Osteoblast (primary cell): ENCODE measurements around the gene HYAL3. TPM values are rescaled to one million over a fixed set of nuclear protein-coding genes. Genes with fewer than 3 reads are reported as not detected.
"Not testable (repeated sequence)": the region's sequence is repeated elsewhere in the genome, so short reads cannot be mapped to it uniquely, and the experiment has no call there.

Experiments used
- DNase-seq: peaks from one replicate; pipeline ENCODE4 v3.0.0; 2011; ENCODE audit warnings: low spot score, mixed read lengths; ENCODE audit not compliant: insufficient read length; ENCODE audit errors: missing footprints
- H2AFZ ChIP-seq: 2 replicates; pipeline ENCODE4 v1.6.0; 2011; ENCODE audit warnings: mild to moderate bottlenecking, low read length
- H3K27ac ChIP-seq: 2 replicates; pipeline ENCODE4 v1.5.1; 2011; ENCODE audit warnings: mild to moderate bottlenecking, low read depth, low read length, moderate library complexity
- H3K27me3 ChIP-seq: 2 replicates; pipeline ENCODE4 v1.6.0; 2012; ENCODE audit warnings: mild to moderate bottlenecking, control low read depth, inconsistent platforms, low read length, moderate library complexity; ENCODE audit not compliant: insufficient read depth
- H3K36me3 ChIP-seq: 2 replicates; pipeline ENCODE4 v1.5.1; 2011; ENCODE audit warnings: mild to moderate bottlenecking, low read length, control low read depth, moderate library complexity; ENCODE audit not compliant: insufficient read depth
- H3K4me1 ChIP-seq: 2 replicates; pipeline ENCODE4 v1.5.1; 2011; ENCODE audit warnings: mild to moderate bottlenecking, low read length, control low read depth, moderate library complexity; ENCODE audit not compliant: insufficient read depth
- H3K4me2 ChIP-seq: 2 replicates; pipeline ENCODE4 v1.6.0; 2011; ENCODE audit warnings: mild to moderate bottlenecking, low read length; ENCODE audit not compliant: insufficient read depth
- H3K4me3 ChIP-seq: fragments of 200-600 bp; sonication (generic); 3 replicates; pipeline ENCODE4 v1.5.1; 2012; ENCODE audit warnings: mild to moderate bottlenecking, low read length, inconsistent platforms; ENCODE audit not compliant: insufficient read depth
- H3K79me2 ChIP-seq: 2 replicates; pipeline ENCODE4 v1.6.0; 2012; ENCODE audit warnings: mild to moderate bottlenecking, low read length, control low read depth, inconsistent platforms; ENCODE audit not compliant: insufficient read depth
- H3K9me3 ChIP-seq: 2 replicates; pipeline ENCODE4 v1.5.1; 2011; ENCODE audit warnings: low read depth, low read length, control low read depth
- H4K20me1 ChIP-seq: 2 replicates; pipeline ENCODE4 v1.6.0; 2012; ENCODE audit warnings: mild to moderate bottlenecking, low read length, control low read depth; ENCODE audit not compliant: insufficient read depth
- total RNA-seq: library from RNA; depleted of rRNA; stranded (reverse); fragments of >200 nt; gene quantifications from 2 replicates; pipeline ENCODE4 v1.2.3, GENCODE V29; 2012
- TF ChIP-seq, protein P1 (sequence below): IDR thresholded peaks from 2 replicates; pipeline ENCODE4 v1.5.1; 2011; ENCODE audit warnings: mild to moderate bottlenecking, low read depth, low read length, moderate library complexity; ENCODE audit errors: extremely low read depth

The HYAL3 gene
- total RNA-seq, 1 donor, result 1.8 TPM

DNA sequence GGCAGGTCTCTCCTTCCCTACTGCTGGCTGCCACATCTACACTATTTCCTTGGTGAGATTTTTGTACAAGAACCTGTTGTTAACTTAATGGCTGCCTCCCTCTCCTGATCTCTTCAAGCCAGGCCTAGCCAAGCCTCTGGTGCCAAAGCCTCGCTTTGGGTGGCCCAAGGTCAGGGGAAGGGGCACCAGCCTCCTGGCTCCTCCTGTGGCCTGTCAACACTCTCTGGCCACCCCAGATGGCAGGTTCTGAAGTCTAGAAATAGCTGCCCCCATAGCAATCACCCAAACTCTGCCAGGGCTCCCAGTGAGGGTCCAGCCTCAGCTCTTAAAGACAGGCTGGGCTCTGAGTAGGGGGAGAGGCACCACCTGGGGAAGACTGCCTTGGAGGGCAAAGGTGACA, 11.9 kb downstream of the HYAL3 start:
- Histone ChIP-seq H3K36me3 (peaks cover 33% of the 10 kb centered on the region), H3K9me3 (no peaks in the 10 kb centered on the region), H3K4me1 (peaks cover 9% of the 10 kb centered on the region), H3K4me2 (no peak overlapping the region), H3K27ac (no peak overlapping the region), H3K4me3 (no peak overlapping the region), H2AFZ (no peak overlapping the region), H4K20me1 (no peaks in the 10 kb centered on the region), H3K27me3 (no peaks in the 10 kb centered on the region), H3K79me2 (peaks cover 25% of the 10 kb centered on the region)
- DNase-seq, result no peak
- TF ChIP-seq, protein P1, sequence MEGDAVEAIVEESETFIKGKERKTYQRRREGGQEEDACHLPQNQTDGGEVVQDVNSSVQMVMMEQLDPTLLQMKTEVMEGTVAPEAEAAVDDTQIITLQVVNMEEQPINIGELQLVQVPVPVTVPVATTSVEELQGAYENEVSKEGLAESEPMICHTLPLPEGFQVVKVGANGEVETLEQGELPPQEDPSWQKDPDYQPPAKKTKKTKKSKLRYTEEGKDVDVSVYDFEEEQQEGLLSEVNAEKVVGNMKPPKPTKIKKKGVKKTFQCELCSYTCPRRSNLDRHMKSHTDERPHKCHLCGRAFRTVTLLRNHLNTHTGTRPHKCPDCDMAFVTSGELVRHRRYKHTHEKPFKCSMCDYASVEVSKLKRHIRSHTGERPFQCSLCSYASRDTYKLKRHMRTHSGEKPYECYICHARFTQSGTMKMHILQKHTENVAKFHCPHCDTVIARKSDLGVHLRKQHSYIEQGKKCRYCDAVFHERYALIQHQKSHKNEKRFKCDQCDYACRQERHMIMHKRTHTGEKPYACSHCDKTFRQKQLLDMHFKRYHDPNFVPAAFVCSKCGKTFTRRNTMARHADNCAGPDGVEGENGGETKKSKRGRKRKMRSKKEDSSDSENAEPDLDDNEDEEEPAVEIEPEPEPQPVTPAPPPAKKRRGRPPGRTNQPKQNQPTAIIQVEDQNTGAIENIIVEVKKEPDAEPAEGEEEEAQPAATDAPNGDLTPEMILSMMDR, result no peak

DNA sequence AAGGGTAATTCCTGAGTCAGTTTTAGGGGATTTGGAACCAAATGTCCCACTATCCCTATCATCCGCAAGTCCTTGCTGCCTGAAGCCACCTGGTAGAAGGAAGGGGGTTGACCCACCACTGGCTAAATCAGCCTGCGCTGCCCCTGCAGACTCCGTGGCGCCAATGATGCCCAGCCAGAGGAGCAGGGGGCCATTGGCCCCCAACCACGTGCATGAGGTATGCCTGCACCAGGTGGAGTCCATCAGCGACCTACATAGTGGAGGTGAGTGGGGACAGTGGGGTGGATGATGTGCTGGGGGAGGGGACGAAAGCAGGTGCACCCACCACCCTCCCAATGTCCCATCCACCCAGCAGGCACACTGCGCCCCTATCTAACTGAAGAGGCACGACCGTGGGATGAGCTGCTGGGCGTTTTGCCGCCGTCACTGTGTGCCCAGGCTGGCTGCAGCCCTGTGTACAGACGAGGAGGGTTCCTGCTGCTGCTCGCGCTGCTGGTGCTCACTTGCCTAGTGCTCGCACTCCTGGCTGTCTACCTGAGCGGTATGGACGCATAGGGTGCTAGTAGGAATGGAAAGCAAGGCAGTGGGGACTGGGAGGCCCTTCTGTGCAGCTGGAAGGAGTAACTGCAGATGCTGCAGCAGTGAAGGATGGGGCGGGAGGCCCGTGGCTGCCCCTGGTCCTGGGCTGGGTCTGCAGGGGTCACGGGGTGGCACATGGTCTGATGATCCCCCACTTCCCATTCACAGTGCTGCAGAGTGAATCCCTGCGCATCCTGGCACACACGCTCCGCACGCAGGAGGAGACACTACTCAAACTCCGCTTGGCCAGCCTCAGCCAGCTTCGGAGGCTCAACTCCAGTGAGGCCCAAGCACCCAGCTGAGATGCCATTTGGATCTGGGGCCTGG, 12.6 kb downstream of the HYAL3 start:
- DNase-seq, result no peak
- H3K27ac ChIP-seq, result no peak overlapping the region
- H3K27me3 ChIP-seq, result no peaks in the 10 kb centered on the region
- H3K4me1 ChIP-seq, result peaks cover 6% of the 10 kb centered on the region
- no peak overlapping the region for H2AFZ ChIP-seq
- peaks cover 18% of the 10 kb centered on the region for H3K79me2 ChIP-seq
- peaks cover 33% of the 10 kb centered on the region for H3K36me3 ChIP-seq
- H4K20me1 ChIP-seq, result no peaks in the 10 kb centered on the region
- TF ChIP-seq, protein P1, result no peak
- no peaks in the 10 kb centered on the region for H3K9me3 ChIP-seq
- H3K4me2 ChIP-seq, result no peak overlapping the region
- no peak overlapping the region for H3K4me3 ChIP-seq

DNA sequence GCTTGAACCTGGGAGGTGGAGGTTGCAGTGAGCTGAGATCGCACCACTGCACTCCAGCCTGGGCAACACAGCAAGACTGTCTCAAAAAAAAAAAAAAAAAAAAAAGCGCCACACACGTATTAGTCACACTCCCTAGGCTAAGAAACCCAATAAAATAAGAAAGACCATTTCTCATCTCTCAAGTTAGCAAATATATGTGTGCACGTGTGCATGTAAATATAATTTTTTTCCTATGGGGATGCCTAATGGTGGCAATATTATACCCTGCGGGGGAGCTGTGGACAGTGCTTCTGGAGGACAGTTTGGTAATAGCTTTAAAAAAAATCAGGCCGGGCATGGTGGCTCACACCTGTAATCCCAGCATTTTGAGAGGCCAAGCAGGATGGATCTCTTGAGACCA, 15.1 kb downstream of the HYAL3 start:
- H3K36me3 ChIP-seq, result peaks cover 18% of the 10 kb centered on the region
- not testable (repeated sequence) for H3K27me3 ChIP-seq

DNA sequence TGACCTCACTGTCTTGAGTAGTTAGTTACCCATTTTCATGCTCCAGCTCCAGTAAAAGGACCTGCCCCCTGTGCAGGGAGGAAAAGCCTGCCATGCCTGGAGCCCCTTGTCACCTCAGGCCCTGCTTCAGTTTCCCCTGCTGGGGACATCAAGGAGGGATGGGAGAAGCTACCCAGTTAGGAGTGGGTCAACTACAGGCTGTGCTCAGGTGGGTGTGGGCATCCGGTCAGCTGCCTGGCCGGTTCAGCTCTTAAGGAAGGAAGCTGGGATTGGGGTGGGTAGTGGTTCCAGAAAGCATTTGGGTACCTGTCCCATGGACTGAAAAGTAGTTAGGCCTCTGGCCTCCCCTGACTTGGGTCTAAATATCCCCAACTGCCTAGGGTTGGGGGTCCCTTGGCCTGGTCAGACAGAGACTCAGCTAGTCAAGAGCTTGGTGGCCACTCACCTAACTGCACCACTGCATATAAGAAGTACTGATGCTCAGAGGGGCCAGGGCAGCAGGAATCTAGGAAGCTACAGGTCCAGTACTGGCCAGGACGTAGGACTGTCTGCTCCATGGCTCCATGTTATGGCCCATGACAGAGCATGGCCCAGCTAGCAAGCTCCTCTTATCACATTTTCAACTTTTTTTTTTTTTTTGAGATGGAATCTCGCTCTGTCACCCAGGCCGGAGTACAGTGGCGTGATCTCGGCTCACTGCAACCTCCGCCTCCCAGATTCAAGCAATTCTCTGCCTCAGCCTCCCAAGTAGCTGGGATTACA, 19.8 kb downstream of the HYAL3 start:
- Histone ChIP-seq H3K27ac (no peak overlapping the region), H3K4me2 (no peak overlapping the region), H3K27me3 (no peaks in the 10 kb centered on the region), H3K79me2 (no peaks in the 10 kb centered on the region), H3K9me3 (no peaks in the 10 kb centered on the region), H3K36me3 (no peaks in the 10 kb centered on the region), H4K20me1 (no peaks in the 10 kb centered on the region), H3K4me1 (no peaks in the 10 kb centered on the region), H3K4me3 (no peak overlapping the region), H2AFZ (no peak overlapping the region)
- TF ChIP-seq, protein P1, result no peak
- DNase-seq, result no peak

More for the DNA sequence above, 15.1 kb downstream of the HYAL3 start:
- not testable (repeated sequence) for H3K79me2 ChIP-seq, H4K20me1 ChIP-seq, H3K4me1 ChIP-seq, H3K4me3 ChIP-seq, H3K27ac ChIP-seq, H2AFZ ChIP-seq, H3K4me2 ChIP-seq, H3K9me3 ChIP-seq, DNase-seq
